Mammary epithelial cell (primary cell): ENCODE measurements around the gene ZGPAT.

ENCODE experiments used
- EZH2 ChIP-seq: IDR thresholded peaks from 2 replicates; pipeline ENCODE4 v1.6.1; 2012; ENCODE audit warnings: low read length, inconsistent platforms, borderline replicate concordance
- TF ChIP-seq, protein P1 (sequence below), 2 donors: IDR thresholded peaks in 1 of 2; conservative IDR thresholded peaks in 1 of 2; 2 replicates each; pipeline ENCODE4 v1.5.1; 2011 to 2012; ENCODE audit warnings: inconsistent platforms in 2 of 2, low read length in 2 of 2, mild to moderate bottlenecking in 2 of 2, control low read depth in 1 of 2, low read depth in 1 of 2; ENCODE audit not compliant: insufficient read depth in 1 of 2; ENCODE audit errors: extremely low read depth in 1 of 2

DNA sequence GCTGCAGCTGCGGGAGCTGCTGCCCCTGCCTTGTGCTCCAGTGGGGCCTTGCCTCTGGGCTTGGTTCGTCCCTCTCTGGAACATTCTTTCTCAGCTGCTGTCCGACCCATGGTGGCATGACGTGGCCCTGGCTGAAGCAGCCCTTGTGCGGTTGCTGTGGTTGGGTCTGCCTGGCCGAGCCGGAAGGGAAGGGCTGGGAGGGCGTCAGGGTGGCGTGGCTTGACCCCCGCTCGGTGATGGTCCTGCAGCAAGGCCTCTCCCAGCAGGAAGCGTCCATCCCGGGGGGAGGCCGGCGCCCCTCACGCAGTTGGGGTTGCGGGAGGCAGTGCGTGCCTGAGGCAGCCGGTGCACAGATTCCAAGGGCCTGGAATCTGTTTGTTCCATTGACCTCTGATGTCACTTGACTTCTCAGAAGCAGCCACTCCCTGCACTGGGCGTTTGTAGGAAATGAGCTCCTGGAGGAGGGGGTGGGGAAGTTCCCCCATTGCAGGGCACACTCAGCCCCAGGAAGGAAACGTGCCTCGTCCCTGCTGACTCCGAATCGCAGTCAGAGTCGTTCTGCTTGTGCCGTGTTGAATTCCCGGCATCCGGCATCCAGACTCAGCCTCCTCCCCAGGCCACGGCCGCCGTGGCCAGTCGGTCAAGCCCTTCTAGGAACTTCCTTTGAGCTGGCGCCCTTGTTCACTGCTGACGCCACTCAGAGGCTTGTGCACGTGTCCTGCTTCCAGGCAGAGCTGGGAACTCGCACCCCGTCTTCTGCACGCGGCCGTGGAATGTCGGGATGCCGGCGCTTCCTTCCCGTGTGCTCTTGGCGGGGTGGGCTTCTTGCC lies 21.1 kb upstream of the ZGPAT start:
- TF ChIP-seq, protein P1, sequence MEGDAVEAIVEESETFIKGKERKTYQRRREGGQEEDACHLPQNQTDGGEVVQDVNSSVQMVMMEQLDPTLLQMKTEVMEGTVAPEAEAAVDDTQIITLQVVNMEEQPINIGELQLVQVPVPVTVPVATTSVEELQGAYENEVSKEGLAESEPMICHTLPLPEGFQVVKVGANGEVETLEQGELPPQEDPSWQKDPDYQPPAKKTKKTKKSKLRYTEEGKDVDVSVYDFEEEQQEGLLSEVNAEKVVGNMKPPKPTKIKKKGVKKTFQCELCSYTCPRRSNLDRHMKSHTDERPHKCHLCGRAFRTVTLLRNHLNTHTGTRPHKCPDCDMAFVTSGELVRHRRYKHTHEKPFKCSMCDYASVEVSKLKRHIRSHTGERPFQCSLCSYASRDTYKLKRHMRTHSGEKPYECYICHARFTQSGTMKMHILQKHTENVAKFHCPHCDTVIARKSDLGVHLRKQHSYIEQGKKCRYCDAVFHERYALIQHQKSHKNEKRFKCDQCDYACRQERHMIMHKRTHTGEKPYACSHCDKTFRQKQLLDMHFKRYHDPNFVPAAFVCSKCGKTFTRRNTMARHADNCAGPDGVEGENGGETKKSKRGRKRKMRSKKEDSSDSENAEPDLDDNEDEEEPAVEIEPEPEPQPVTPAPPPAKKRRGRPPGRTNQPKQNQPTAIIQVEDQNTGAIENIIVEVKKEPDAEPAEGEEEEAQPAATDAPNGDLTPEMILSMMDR (conservative IDR thresholded peaks at IDR 0.05 in 1 of 2, IDR thresholded peaks at IDR 0.05 in 1 of 2; ENCODE audit: extremely low read depth in 1 of 2, insufficient read depth in 1 of 2, low read depth in 1 of 2, low read length in 2 of 2), result no peak
- TF ChIP-seq EZH2, result no peak
